Chondrocyte (in vitro differentiated cells): ENCODE data around the gene LDB2. TPM values are rescaled to one million over a fixed set of nuclear protein-coding genes. Genes with fewer than 3 reads are reported as not detected.
"Not testable (repeated sequence)": the region's sequence is repeated elsewhere in the genome, so short reads cannot be mapped to it uniquely, and the experiment has no call there.

Source experiments
- DNase-seq: peaks from one replicate; pipeline ENCODE4 v3.0.0; 2021; ENCODE audit warnings: mixed read lengths, low spot score
- H3K27ac Mint-ChIP-seq: one replicate; pipeline ENCODE4 v1.8.0; 2021; ENCODE audit warnings: mild to moderate bottlenecking, moderate library complexity, mixed read lengths; ENCODE audit not compliant: unreplicated experiment
- H3K27me3 Mint-ChIP-seq: 2 replicates; pipeline ENCODE4 v1.8.0; 2021; ENCODE audit warnings: low read depth, mixed read lengths
- H3K36me3 Mint-ChIP-seq: 2 replicates; pipeline ENCODE4 v1.8.0; 2021; ENCODE audit warnings: low read depth, mixed read lengths
- H3K4me1 Mint-ChIP-seq: 2 replicates; pipeline ENCODE4 v1.8.0; 2021; ENCODE audit warnings: low read depth, mild to moderate bottlenecking, mixed read lengths
- H3K4me3 Mint-ChIP-seq: one replicate; pipeline ENCODE4 v1.8.0; 2021; ENCODE audit warnings: mild to moderate bottlenecking, moderate library complexity, mixed read lengths; ENCODE audit not compliant: unreplicated experiment
- H3K9me3 Mint-ChIP-seq: 2 replicates; pipeline ENCODE4 v1.8.0; 2021; ENCODE audit warnings: low read depth, mixed read lengths
- CTCF ChIP-seq: fragments of 200-600 bp; sonication (generic); IDR thresholded peaks from 2 replicates; pipeline ENCODE4 v1.5.0; 2021; ENCODE audit warnings: antibody characterized with exemption, mild to moderate bottlenecking, moderate library complexity
- total RNA-seq: library from RNA; stranded (reverse); gene quantifications from 3 replicates; pipeline ENCODE4 v1.2.1, GENCODE V29; 2021

Gene LDB2
- total RNA-seq, 1 donor from 2014 or later: 2.0 TPM

GRCh38 chr4:16926214-16926613 is 27.8 kb upstream of the LDB2 start:
- Mint-ChIP-seq H3K4me3 (no peak overlapping the region), H3K27me3 (peaks cover 12% of the 10 kb centered on the region), H3K27ac (no peak overlapping the region), H3K4me1 (no peaks in the 10 kb centered on the region), H3K36me3 (no peaks in the 10 kb centered on the region), H3K9me3 (no peaks in the 10 kb centered on the region)
- DNase-seq: no peak
- TF ChIP-seq CTCF: no peak

- H3K27ac Mint-ChIP-seq, H3K4me3 Mint-ChIP-seq, H3K36me3 Mint-ChIP-seq, DNase-seq, H3K4me1 Mint-ChIP-seq, H3K9me3 Mint-ChIP-seq, H3K27me3 Mint-ChIP-seq: not testable (repeated sequence)
Measured at GRCh38 chr4:16918716-16919115, 20.3 kb upstream of the LDB2 start.

DNA sequence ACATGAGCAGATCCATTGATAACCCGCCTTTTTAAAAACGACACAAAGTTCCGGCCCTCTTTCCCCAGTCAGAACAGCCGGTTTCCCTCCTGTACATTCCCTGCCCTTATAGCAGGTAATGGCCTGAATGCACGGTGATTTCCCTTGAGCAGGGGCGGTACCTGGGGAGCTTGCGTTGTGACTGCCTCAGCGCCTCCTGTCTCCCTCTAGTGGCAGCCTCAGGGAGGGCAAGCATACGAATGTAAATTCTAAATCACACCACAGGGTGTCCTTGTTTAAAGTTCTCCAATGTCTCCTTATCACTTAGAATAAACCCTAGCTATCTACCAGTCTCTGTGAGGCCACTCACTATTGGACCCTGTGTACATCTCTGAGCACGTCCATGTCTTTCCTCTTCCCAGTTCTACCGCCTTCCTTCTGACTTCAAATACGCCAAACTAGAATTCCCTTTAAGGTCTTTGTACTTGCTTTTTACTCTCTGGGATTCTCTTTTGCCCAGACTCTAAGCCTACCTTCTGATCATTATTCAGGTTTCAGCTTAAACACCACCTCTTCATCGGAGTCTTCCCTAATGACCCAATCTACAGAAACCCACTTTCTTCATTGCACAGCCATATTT is 18.4 kb upstream of the LDB2 start:
- H3K9me3 Mint-ChIP-seq: peaks cover 4% of the 10 kb centered on the region
- no peaks in the 10 kb centered on the region for H3K27me3 Mint-ChIP-seq
- no peak for DNase-seq
- TF ChIP-seq CTCF: peak; percentile 82
- no peak overlapping the region for H3K27ac Mint-ChIP-seq
- no peaks in the 10 kb centered on the region for H3K36me3 Mint-ChIP-seq
- H3K4me3 Mint-ChIP-seq: no peak overlapping the region
- H3K4me1 Mint-ChIP-seq: no peaks in the 10 kb centered on the region

DNA sequence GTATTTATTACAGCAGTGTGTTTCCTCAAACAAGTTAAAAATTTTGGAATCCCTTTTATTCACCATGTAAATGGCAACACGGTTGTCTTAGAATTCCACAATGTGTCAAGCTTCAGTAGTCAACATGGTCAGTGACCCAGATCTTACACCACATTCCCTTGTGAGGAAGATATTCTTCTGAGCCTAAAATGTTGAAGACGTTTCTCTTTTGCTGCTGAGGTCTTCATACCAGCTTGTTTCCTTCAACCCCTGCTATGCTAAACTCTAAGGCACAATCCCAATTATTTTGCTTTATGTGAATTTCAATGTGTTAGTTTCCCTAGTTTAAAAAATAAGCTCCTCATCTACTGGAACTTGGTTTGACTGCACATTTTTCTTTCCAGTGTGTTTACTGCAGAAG is 17.6 kb upstream of the LDB2 start:
- H3K4me3 Mint-ChIP-seq: no peak overlapping the region
- H3K27me3 Mint-ChIP-seq: no peaks in the 10 kb centered on the region
- no peak overlapping the region for H3K27ac Mint-ChIP-seq
- no peaks in the 10 kb centered on the region for H3K4me1 Mint-ChIP-seq
- no peak for TF ChIP-seq CTCF
- no peaks in the 10 kb centered on the region for H3K36me3 Mint-ChIP-seq
- no peak for DNase-seq
- peaks cover 4% of the 10 kb centered on the region for H3K9me3 Mint-ChIP-seq

- H3K9me3 Mint-ChIP-seq: peaks cover 4% of the 10 kb centered on the region
- peak; percentile 78 for TF ChIP-seq CTCF
- no peak overlapping the region for H3K4me3 Mint-ChIP-seq
- peaks cover 2% of the 10 kb centered on the region for H3K4me1 Mint-ChIP-seq
- H3K36me3 Mint-ChIP-seq: no peaks in the 10 kb centered on the region
- H3K27me3 Mint-ChIP-seq: peaks cover 4% of the 10 kb centered on the region
- no peak overlapping the region for H3K27ac Mint-ChIP-seq
- DNase-seq: no peak
Measured at GRCh38 chr4:16914208-16914607, 15.8 kb upstream of the LDB2 start.

- Mint-ChIP-seq H3K27ac (no peak overlapping the region), H3K4me1 (peaks cover 4% of the 10 kb centered on the region), H3K4me3 (no peak overlapping the region), H3K27me3 (peaks cover 5% of the 10 kb centered on the region), H3K9me3 (peaks cover 4% of the 10 kb centered on the region), H3K36me3 (no peaks in the 10 kb centered on the region)
- no peak for TF ChIP-seq CTCF
- DNase-seq: no peak
Measured at GRCh38 chr4:16912896-16913295, 14.5 kb upstream of the LDB2 start.
